Measurements from ENCODE around the gene ZBTB7A.

- no peak for TF ChIP-seq CTCF (conservative IDR thresholded peaks at IDR 0.05 in 1 of 2, IDR thresholded peaks at IDR 0.05 in 1 of 2; ENCODE audit: low read depth in 1 of 2, low read length in 2 of 2)
- TF ChIP-seq EZH2 (IDR thresholded peaks at IDR 0.05; ENCODE audit: low read length, missing control alignments): no peak
Observed at GRCh38 chr19:4080473-4080872, 13.8 kb upstream of the ZBTB7A start.

Measured in fibroblast of lung (primary cell).